ENCODE data around the gene TMEM87B. TPM values are rescaled to one million over a fixed set of nuclear protein-coding genes. Genes with fewer than 3 reads are reported as not detected.
A peak's percentile ranks its signal among the peaks of the same experiment; 100 is the strongest.

TMEM87B gene
- total and polyA plus RNA-seq, 4 donors: 5.4 to 31.5 (median 20.0) TPM

- ATAC-seq (ENCODE audit: low FRiP score): no peak
- 97% methylated on average over 8 of the region's 8 CpGs for WGBS, 2 donors
- peaks cover 0 to 13% of the 10 kb centered on the region in 2 donors for H3K36me3 ChIP-seq (ENCODE audit: control insufficient read depth in 1 of 2, insufficient read depth in 2 of 2, low read length in 1 of 2)
- H3K4me1 ChIP-seq (ENCODE audit: control insufficient read depth in 1 of 2, insufficient read depth in 2 of 2, low read length in 2 of 2): no peaks in the 10 kb centered on the region
- DNase-seq: no peak
- intact Hi-C loops (cut with DNase I): no loop called here
- no peaks in the 10 kb centered on the region for H3K27me3 ChIP-seq (ENCODE audit: control insufficient read depth in 1 of 2, insufficient read depth in 2 of 2, low read length in 1 of 2)
- no peaks in the 10 kb centered on the region for H3K9me3 ChIP-seq (ENCODE audit: control insufficient read depth, low read length)
- H3K27ac ChIP-seq (ENCODE audit: low read depth in 1 of 2, low read length in 2 of 2): no peak overlapping the region
- H3K4me3 ChIP-seq (ENCODE audit: low read length in 2 of 2): no peak overlapping the region
These were observed 36.2 kb upstream of the TMEM87B start for GRCh38 chr2:112018846-112019245.

- no peaks in the 10 kb centered on the region for H3K4me1 ChIP-seq (ENCODE audit: control insufficient read depth in 1 of 2, insufficient read depth in 2 of 2, low read length in 2 of 2)
- no peaks in the 10 kb centered on the region for H3K27me3 ChIP-seq (ENCODE audit: control insufficient read depth in 1 of 2, insufficient read depth in 2 of 2, low read length in 1 of 2)
- intact Hi-C loops (cut with DNase I): no loop called here
- 79 to 82% methylated on average over 4 of the region's 4 CpGs for WGBS, 2 donors
- DNase-seq: no peak
- H3K36me3 ChIP-seq (ENCODE audit: control insufficient read depth in 1 of 2, insufficient read depth in 2 of 2, low read length in 1 of 2): peaks cover 0 to 13% of the 10 kb centered on the region in 2 donors
- H3K4me3 ChIP-seq (ENCODE audit: low read length in 2 of 2): no peak overlapping the region
- ATAC-seq (ENCODE audit: low FRiP score): no peak
- no peak overlapping the region for H3K27ac ChIP-seq (ENCODE audit: low read depth in 1 of 2, low read length in 2 of 2)
- no peaks in the 10 kb centered on the region for H3K9me3 ChIP-seq (ENCODE audit: control insufficient read depth, low read length)
These were observed 35.5 kb upstream of the TMEM87B start for GRCh38 chr2:112019569-112019982.

- no peak for DNase-seq
- no peak for ATAC-seq (ENCODE audit: low FRiP score)
- WGBS, 2 donors: 81 to 96% methylated on average over 3 of the region's 3 CpGs
- intact Hi-C loops (cut with DNase I): no loop called here
- Histone ChIP-seq H3K4me3 (ENCODE audit: low read length in 2 of 2) (no peak overlapping the region), H3K27me3 (ENCODE audit: control insufficient read depth in 1 of 2, insufficient read depth in 2 of 2, low read length in 1 of 2) (no peaks in the 10 kb centered on the region), H3K36me3 (ENCODE audit: control insufficient read depth in 1 of 2, insufficient read depth in 2 of 2, low read length in 1 of 2) (peaks cover 0 to 15% of the 10 kb centered on the region in 2 donors), H3K4me1 (ENCODE audit: control insufficient read depth in 1 of 2, insufficient read depth in 2 of 2, low read length in 2 of 2) (no peaks in the 10 kb centered on the region), H3K27ac (ENCODE audit: low read depth in 1 of 2, low read length in 2 of 2) (no peak overlapping the region), H3K9me3 (ENCODE audit: control insufficient read depth, low read length) (no peaks in the 10 kb centered on the region)
These were observed 34.5 kb upstream of the TMEM87B start for GRCh38 chr2:112020561-112020960.

GRCh38 chr2:112021290-112021689, 33.8 kb upstream of the TMEM87B start:
- intact Hi-C loops (cut with DNase I): no loop called here
- H3K9me3 ChIP-seq (ENCODE audit: control insufficient read depth, low read length): no peaks in the 10 kb centered on the region
- H3K27me3 ChIP-seq (ENCODE audit: control insufficient read depth in 1 of 2, insufficient read depth in 2 of 2, low read length in 1 of 2): no peaks in the 10 kb centered on the region
- DNase-seq (no peak), ATAC-seq (ENCODE audit: low FRiP score) (no peak)
- H3K36me3 ChIP-seq (ENCODE audit: control insufficient read depth in 1 of 2, insufficient read depth in 2 of 2, low read length in 1 of 2): peaks cover 0 to 15% of the 10 kb centered on the region in 2 donors
- H3K4me3 ChIP-seq (ENCODE audit: low read length in 2 of 2): no peak overlapping the region
- 94% methylated on average over 10 of the region's 10 CpGs for WGBS, 2 donors
- H3K27ac ChIP-seq (ENCODE audit: low read depth in 1 of 2, low read length in 2 of 2): no peak overlapping the region
- no peaks in the 10 kb centered on the region for H3K4me1 ChIP-seq (ENCODE audit: control insufficient read depth in 1 of 2, insufficient read depth in 2 of 2, low read length in 2 of 2)

- Histone ChIP-seq H3K9me3 (ENCODE audit: control insufficient read depth, low read length) (no peaks in the 10 kb centered on the region), H3K27ac (ENCODE audit: low read depth in 1 of 2, low read length in 2 of 2) (no peak overlapping the region), H3K4me1 (ENCODE audit: control insufficient read depth in 1 of 2, insufficient read depth in 2 of 2, low read length in 2 of 2) (no peaks in the 10 kb centered on the region), H3K36me3 (ENCODE audit: control insufficient read depth in 1 of 2, insufficient read depth in 2 of 2, low read length in 1 of 2) (peaks cover 0 to 15% of the 10 kb centered on the region in 2 donors), H3K27me3 (ENCODE audit: control insufficient read depth in 1 of 2, insufficient read depth in 2 of 2, low read length in 1 of 2) (no peaks in the 10 kb centered on the region), H3K4me3 (ENCODE audit: low read length in 2 of 2) (no peak overlapping the region)
- WGBS, 2 donors: 91 to 97% methylated on average over 8 of the region's 8 CpGs
- no peak for ATAC-seq (ENCODE audit: low FRiP score)
- DNase-seq: no peak
- intact Hi-C loops (cut with DNase I): no loop called here
These were observed 33.3 kb upstream of the TMEM87B start for GRCh38 chr2:112021781-112022231.

- no peak for ATAC-seq (ENCODE audit: low FRiP score)
- H3K27ac ChIP-seq (ENCODE audit: low read depth in 1 of 2, low read length in 2 of 2): no peak overlapping the region
- DNase-seq: no peak
- no peak overlapping the region for H3K4me3 ChIP-seq (ENCODE audit: low read length in 2 of 2)
- no peaks in the 10 kb centered on the region for H3K9me3 ChIP-seq (ENCODE audit: control insufficient read depth, low read length)
- no peaks in the 10 kb centered on the region for H3K27me3 ChIP-seq (ENCODE audit: control insufficient read depth in 1 of 2, insufficient read depth in 2 of 2, low read length in 1 of 2)
- 91 to 93% methylated on average over 5 of the region's 5 CpGs for WGBS, 2 donors
- intact Hi-C loops (cut with DNase I): no loop called here
- peaks cover 0 to 15% of the 10 kb centered on the region in 2 donors for H3K36me3 ChIP-seq (ENCODE audit: control insufficient read depth in 1 of 2, insufficient read depth in 2 of 2, low read length in 1 of 2)
- no peaks in the 10 kb centered on the region for H3K4me1 ChIP-seq (ENCODE audit: control insufficient read depth in 1 of 2, insufficient read depth in 2 of 2, low read length in 2 of 2)
These were observed 31.4 kb upstream of the TMEM87B start for GRCh38 chr2:112023707-112024106.

GRCh38 chr2:112024231-112024630, 30.8 kb upstream of the TMEM87B start:
- H3K27me3 ChIP-seq (ENCODE audit: control insufficient read depth in 1 of 2, insufficient read depth in 2 of 2, low read length in 1 of 2): no peaks in the 10 kb centered on the region
- no peak for DNase-seq
- no peaks in the 10 kb centered on the region for H3K4me1 ChIP-seq (ENCODE audit: control insufficient read depth in 1 of 2, insufficient read depth in 2 of 2, low read length in 2 of 2)
- 74 to 79% methylated on average over 9 of the region's 9 CpGs for WGBS, 2 donors
- H3K36me3 ChIP-seq (ENCODE audit: control insufficient read depth in 1 of 2, insufficient read depth in 2 of 2, low read length in 1 of 2): peaks cover 0 to 15% of the 10 kb centered on the region in 2 donors
- H3K27ac ChIP-seq (ENCODE audit: low read depth in 1 of 2, low read length in 2 of 2): no peak overlapping the region
- H3K9me3 ChIP-seq (ENCODE audit: control insufficient read depth, low read length): no peaks in the 10 kb centered on the region
- no peak overlapping the region for H3K4me3 ChIP-seq (ENCODE audit: low read length in 2 of 2)
- no peak for ATAC-seq (ENCODE audit: low FRiP score)
- intact Hi-C loops (cut with DNase I): no loop called here

- no peaks in the 10 kb centered on the region for H3K9me3 ChIP-seq (ENCODE audit: control insufficient read depth, low read length)
- WGBS, 2 donors: 94% methylated on average over 12 of the region's 12 CpGs
- H3K27ac ChIP-seq (ENCODE audit: low read depth in 1 of 2, low read length in 2 of 2): no peak overlapping the region
- no peak for DNase-seq
- H3K36me3 ChIP-seq (ENCODE audit: control insufficient read depth in 1 of 2, insufficient read depth in 2 of 2, low read length in 1 of 2): peaks cover 0 to 10% of the 10 kb centered on the region in 2 donors
- H3K4me1 ChIP-seq (ENCODE audit: control insufficient read depth in 1 of 2, insufficient read depth in 2 of 2, low read length in 2 of 2): no peaks in the 10 kb centered on the region
- H3K4me3 ChIP-seq (ENCODE audit: low read length in 2 of 2): no peak overlapping the region
- peak; percentile 54 for ATAC-seq (ENCODE audit: low FRiP score)
- intact Hi-C loops (cut with DNase I): no loop called here
- no peaks in the 10 kb centered on the region for H3K27me3 ChIP-seq (ENCODE audit: control insufficient read depth in 1 of 2, insufficient read depth in 2 of 2, low read length in 1 of 2)
These were observed 30.1 kb upstream of the TMEM87B start for GRCh38 chr2:112024896-112025491.

- no peaks in the 10 kb centered on the region for H3K9me3 ChIP-seq (ENCODE audit: control insufficient read depth, low read length)
- H3K4me1 ChIP-seq (ENCODE audit: control insufficient read depth in 1 of 2, insufficient read depth in 2 of 2, low read length in 2 of 2): no peaks in the 10 kb centered on the region
- H3K36me3 ChIP-seq (ENCODE audit: control insufficient read depth in 1 of 2, insufficient read depth in 2 of 2, low read length in 1 of 2): peaks cover 0 to 8% of the 10 kb centered on the region in 2 donors
- DNase-seq (no peak), ATAC-seq (ENCODE audit: low FRiP score) (no peak)
- WGBS, 2 donors: 82 to 83% methylated on average over 8 of the region's 8 CpGs
- H3K4me3 ChIP-seq (ENCODE audit: low read length in 2 of 2): no peak overlapping the region
- H3K27me3 ChIP-seq (ENCODE audit: control insufficient read depth in 1 of 2, insufficient read depth in 2 of 2, low read length in 1 of 2): no peaks in the 10 kb centered on the region
- H3K27ac ChIP-seq (ENCODE audit: low read depth in 1 of 2, low read length in 2 of 2): no peak overlapping the region
- intact Hi-C loops (cut with DNase I): no loop called here
These were observed 28.6 kb upstream of the TMEM87B start for GRCh38 chr2:112026509-112026908.

Measured in aorta (tissue), 5 donors.